ENCODE measurements around the gene LTB.
A peak's percentile ranks its signal among the peaks of the same experiment; 100 is the strongest.
"Not testable (repeated sequence)": the region's sequence is repeated elsewhere in the genome, so short reads cannot be mapped to it uniquely, and the experiment has no call there.

The LTB gene

DNA sequence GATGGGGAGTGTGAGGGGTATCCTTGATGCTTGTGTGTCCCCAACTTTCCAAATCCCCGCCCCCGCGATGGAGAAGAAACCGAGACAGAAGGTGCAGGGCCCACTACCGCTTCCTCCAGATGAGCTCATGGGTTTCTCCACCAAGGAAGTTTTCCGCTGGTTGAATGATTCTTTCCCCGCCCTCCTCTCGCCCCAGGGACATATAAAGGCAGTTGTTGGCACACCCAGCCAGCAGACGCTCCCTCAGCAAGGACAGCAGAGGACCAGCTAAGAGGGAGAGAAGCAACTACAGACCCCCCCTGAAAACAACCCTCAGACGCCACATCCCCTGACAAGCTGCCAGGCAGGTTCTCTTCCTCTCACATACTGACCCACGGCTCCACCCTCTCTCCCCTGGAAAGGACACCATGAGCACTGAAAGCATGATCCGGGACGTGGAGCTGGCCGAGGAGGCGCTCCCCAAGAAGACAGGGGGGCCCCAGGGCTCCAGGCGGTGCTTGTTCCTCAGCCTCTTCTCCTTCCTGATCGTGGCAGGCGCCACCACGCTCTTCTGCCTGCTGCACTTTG, 6.8 kb downstream of the LTB start, which contains the start of gene TNF:
Gene TNF, plus strand, starts transcription at position 231 of the 567 bp plus-strand sequence. Its CDS starts 177 bp downstream, at position 408.
- DNase-seq (ENCODE audit: low spot score) = no peak

DNA sequence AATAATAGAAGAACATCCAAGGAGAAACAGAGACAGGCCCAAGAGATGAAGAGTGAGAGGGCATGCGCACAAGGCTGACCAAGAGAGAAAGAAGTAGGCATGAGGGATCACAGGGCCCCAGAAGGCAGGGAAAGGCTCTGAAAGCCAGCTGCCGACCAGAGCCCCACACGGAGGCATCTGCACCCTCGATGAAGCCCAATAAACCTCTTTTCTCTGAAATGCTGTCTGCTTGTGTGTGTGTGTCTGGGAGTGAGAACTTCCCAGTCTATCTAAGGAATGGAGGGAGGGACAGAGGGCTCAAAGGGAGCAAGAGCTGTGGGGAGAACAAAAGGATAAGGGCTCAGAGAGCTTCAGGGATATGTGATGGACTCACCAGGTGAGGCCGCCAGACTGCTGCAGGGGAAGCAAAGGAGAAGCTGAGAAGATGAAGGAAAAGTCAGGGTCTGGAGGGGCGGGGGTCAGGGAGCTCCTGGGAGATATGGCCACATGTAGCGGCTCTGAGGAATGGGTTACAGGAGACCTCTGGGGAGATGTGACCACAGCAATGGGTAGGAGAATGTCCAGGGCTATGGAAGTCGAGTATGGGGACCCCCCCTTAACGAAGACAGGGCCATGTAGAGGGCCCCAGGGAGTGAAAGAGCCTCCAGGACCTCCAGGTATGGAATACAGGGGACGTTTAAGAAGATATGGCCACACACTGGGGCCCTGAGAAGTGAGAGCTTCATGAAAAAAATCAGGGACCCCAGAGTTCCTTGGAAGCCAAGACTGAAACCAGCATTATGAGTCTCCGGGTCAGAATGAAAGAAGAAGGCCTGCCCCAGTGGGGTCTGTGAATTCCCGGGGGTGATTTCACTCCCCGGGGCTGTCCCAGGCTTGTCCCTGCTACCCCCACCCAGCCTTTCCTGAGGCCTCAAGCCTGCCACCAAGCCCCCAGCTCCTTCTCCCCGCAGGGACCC, 7.8 kb downstream of the LTB start:
- no peak for DNase-seq (ENCODE audit: low spot score)

DNA sequence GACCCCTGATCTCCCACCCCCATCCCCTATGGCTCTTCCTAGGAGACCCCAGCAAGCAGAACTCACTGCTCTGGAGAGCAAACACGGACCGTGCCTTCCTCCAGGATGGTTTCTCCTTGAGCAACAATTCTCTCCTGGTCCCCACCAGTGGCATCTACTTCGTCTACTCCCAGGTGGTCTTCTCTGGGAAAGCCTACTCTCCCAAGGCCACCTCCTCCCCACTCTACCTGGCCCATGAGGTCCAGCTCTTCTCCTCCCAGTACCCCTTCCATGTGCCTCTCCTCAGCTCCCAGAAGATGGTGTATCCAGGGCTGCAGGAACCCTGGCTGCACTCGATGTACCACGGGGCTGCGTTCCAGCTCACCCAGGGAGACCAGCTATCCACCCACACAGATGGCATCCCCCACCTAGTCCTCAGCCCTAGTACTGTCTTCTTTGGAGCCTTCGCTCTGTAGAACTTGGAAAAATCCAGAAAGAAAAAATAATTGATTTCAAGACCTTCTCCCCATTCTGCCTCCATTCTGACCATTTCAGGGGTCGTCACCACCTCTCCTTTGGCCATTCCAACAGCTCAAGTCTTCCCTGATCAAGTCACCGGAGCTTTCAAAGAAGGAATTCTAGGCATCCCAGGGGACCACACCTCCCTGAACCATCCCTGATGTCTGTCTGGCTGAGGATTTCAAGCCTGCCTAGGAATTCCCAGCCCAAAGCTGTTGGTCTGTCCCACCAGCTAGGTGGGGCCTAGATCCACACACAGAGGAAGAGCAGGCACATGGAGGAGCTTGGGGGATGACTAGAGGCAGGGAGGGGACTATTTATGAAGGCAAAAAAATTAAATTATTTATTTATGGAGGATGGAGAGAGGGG, 8.8 kb downstream of the LTB start:
- DNase-seq (ENCODE audit: low spot score) = no peak

DNA sequence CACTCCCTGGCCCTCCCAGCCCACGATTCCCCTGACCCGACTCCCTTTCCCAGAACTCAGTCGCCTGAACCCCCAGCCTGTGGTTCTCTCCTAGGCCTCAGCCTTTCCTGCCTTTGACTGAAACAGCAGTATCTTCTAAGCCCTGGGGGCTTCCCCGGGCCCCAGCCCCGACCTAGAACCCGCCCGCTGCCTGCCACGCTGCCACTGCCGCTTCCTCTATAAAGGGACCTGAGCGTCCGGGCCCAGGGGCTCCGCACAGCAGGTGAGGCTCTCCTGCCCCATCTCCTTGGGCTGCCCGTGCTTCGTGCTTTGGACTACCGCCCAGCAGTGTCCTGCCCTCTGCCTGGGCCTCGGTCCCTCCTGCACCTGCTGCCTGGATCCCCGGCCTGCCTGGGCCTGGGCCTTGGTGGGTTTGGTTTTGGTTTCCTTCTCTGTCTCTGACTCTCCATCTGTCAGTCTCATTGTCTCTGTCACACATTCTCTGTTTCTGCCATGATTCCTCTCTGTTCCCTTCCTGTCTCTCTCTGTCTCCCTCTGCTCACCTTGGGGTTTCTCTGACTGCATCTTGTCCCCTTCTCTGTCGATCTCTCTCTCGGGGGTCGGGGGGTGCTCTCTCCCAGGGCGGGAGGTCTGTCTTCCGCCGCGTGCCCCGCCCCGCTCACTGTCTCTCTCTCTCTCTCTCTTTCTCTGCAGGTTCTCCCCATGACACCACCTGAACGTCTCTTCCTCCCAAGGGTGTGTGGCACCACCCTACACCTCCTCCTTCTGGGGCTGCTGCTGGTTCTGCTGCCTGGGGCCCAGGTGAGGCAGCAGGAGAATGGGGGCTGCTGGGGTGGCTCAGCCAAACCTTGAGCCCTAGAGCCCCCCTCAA, 9.9 kb downstream of the LTB start, which contains the start of gene LTA:
Gene LTA, plus strand, starts transcription at position 249 of the 871 bp plus-strand sequence. Its CDS starts 454 bp downstream, at position 703.
- DNase-seq (ENCODE audit: low spot score) = no peak

DNA sequence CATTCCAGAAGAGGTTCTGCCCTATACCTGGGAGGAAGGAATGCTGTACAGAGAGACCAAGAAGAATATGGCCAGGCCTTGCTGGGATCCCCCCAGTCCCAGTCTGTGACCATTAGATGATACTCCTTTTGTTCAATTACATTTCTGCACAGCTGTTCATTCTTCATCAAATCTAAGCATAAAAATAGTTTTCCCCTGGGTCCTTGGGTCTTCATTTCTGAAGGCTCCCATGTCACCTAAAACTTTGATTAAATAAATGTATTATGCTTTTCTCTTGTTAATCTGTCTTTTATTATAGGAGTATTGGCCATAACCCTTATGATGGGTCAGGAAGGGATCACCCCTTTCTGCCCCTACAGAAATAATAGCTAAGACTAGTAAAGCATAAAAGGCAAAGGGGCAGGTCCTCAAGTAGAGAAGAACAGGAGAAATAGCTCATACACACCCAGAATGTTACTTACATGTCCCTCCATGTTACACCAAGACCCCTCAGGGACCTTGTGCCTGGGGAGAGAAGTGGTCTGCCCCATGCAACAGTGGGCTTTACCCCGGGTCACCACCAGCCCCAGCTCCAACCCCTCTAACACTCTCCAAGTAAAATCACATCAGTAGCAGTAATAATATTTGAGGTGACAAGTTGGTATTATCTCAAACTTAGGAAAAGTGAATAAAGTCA, 12.2 kb downstream of the LTB start:
- DNase-seq (ENCODE audit: low spot score) = no peak

DNA sequence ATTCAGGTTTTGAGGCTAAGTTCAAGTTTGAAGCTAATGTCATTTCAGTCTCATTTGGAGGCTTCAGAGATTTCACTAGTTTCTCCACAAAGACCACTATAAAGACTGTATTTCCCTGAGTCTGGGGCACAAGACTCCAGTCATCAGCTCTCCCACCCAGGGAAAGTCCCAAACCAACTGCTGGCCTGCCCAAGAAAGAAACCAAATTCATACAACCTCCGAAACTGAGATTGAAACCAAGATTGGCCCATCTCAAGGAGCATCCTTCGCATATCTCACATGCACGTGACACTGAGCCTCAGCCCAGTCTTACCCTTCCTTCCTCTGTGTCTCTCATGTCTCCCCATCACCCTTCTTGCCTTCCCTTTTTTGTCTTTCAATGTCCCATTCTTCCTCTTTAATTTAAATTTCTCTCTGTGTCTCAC, 13.7 kb downstream of the LTB start:
- DNase-seq (ENCODE audit: low spot score) = no peak

DNA sequence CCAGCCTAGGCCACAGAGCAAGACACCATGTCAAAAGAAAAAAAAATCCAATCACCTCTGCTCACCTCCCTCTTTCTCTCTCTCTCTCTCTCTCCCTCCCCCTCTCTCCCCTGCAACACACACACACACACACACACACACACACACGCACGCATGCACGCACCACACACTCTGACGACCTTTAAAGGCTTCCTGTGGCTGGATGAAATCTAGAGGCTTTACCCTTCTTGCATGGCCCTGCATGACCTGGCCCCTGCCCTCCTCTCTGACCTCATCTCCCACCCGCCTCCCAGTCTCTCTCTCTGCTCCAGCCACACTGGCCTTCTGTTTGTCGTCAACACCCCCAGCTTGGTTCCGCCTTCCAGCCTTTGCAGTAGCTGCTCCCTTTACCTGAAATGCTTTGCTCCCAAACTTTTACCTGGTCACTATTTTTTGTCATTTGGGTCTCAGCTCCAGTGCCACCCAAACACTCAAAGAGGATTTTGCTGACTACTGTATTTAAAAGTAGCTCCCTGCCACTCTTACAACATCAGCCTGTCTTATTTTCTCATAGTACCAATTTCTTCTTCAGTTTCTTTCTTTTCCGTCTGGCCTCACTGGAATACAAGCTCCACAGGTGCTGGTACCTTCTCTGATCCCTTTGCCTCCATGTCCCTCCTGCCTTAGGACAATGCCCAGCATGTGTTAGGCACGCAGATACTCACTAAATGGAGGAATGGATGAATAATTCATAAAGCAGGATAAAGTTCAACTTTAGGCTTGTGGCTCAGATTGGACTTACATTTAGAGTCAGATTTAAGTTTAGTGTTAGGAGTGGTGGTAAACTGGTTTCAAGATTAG, 14.5 kb downstream of the LTB start:
- no peak for DNase-seq (ENCODE audit: low spot score)

DNA sequence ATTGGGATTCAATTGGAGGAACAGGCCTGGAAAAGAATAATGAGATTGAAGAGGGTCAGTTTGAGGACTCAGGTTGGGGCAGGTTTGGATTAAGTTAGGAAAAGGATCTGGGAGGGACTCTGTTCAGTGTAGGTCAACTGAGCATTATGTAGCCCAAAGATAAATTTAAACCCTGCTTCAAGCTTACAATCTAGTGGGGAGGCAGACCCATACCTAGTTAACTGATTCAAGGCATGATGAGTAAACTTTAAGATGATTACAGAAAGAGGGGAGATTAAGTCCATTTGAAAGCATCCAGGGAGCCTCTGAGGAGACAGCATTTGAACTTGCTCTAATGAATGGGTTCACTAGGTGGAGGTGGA, 21.5 kb downstream of the LTB start:
- no peak for DNase-seq (ENCODE audit: low spot score)

DNA sequence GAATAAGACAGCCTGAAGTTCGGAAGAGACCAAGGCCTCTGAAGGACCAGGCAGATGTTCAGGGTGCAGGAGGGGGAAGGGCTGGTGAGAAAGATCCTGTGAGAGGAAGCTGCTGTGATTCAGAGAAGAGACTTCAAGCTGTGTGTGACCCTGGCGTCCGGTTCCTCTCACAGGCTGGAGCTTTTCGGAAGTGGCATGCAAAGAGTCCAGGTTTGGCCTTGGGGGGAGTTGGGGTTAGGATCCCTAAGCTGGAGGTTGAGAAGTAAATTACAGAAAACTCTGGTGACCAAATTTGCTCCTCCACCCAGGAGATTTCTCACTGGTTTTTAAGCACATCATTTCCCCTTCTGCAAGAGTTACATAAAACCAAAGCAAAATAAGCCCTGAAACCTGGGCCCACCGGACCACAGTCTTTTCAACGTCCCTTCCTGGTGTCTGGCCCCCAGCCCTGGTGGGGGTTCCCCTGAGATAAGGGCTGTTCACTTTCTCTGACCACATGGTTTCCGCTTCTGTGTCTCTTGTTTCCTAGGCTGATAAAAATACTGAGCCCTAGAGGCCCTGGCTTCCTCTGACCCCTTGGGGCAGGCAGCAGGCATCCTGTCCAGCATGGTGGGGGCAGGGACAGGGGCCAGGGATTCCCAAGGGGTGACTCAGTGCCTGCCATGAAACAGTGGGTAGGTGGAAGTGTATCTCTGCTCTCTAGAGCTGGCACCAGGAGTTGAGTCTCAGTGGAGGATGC, 22.1 kb downstream of the LTB start:
- DNase-seq (ENCODE audit: low spot score) = peak; percentile 74

DNA sequence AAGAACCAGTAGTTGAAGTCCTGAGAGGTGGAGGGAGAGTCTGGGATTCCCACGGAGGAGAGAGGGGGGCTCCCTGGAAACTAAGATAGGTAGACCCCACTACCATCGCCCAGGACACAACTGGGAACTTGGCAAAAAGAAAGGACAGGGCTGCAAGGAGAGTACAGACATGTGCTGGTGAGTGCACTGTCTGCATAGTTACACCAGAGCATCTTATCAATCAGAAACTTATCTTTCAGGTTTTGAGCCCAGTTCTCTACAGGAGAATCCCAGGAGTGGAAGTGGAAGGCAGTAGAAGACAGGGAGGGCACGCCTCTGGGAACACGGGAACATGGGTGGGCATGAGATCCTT, 22.6 kb downstream of the LTB start:
- no peak for DNase-seq (ENCODE audit: low spot score)

DNA sequence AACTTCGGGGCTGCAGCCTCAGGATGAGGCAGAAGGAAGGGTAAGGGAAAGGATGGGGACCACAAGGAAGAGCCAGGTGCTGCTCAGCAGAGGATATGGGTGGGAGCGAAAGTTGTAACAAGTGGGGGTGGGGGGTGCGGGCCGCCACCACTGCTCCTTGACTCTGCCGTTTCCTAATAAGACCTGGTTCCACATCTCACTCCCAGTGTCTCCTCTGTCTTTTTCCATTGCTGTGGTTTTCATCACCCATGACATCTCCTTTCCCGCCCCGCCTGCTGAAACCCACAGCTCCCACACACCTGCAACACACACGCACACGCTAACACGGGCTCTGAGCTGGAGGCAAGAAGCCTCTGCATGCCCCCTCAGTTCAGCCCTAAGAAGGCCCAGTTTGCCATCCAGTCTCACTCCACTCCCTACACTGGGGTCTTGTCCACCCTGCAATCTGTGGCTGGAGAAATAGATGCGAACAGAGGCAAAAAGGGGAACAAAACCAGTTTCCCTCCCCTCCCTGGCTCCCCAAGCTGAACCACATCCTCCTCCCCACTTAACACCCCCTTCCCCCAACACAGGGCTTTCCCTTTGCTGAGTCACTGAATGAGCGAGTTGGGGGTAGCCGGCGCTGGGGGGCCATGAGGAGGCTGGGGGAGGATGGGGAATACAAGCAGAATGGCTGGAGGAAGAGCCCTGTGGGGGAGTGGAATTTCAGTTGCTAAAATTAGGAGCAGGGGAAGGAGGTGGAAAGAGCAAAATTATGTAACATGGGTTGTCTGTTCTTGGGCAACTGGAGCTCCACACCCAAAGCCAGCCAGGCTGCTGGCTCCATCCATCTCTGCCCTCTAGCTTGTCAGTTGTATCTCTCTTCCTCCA, 23.4 kb downstream of the LTB start:
- no peak for DNase-seq (ENCODE audit: low spot score)

DNA sequence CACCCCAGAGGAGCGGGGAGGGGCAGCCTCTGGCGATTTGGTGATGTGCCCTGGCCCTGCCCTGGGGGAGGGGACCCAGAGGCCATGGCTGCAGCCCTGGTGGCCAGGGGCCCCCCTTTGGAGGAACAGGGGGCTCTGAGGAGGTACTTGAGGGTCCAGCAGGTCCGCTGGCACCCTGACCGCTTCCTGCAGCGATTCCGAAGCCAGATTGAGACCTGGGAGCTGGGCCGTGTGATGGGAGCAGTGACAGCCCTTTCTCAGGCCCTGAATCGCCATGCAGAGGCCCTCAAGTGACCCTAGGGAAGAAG, 24.0 kb downstream of the LTB start:
- no peak for DNase-seq (ENCODE audit: low spot score)

DNA sequence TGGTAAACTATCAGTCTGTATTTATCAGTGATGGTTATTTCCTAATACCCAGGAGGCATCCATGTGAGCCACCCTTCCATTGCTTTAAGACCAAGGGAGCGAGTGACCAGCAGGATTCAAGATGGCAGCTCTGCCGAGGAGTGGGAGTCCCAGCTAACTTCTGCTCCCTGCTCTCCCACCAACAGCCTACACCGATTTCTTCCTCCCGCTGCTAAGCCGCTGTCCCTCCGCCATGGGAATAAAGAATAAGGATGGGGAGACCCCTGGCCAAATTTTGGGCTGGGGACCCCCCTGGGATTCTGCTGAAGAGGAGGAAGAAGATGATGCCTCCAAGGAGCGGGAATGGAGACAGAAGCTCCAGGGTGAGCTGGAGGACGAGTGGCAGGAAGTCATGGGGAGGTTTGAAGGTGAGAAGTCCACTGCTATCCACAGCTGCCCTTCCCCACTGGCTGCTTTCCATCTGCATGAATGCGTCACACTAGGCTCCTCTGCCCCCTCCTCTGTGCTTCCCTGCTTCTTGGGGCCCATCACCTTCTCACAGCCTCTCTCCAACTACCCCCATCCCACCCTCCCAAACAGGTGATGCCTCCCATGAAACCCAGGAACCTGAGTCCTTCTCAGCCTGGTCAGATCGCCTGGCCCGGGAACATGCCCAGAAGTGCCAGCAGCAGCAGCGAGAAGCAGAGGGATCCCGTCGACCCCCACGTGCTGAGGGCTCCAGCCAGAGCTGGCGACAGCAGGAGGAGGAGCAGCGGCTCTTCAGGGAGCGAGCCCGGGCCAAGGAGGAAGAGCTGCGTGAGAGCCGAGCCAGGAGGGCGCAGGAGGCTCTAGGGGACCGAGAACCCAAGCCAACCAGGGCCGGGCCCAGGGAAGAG, 24.5 kb downstream of the LTB start:
- DNase-seq (ENCODE audit: low spot score) = no peak

DNA sequence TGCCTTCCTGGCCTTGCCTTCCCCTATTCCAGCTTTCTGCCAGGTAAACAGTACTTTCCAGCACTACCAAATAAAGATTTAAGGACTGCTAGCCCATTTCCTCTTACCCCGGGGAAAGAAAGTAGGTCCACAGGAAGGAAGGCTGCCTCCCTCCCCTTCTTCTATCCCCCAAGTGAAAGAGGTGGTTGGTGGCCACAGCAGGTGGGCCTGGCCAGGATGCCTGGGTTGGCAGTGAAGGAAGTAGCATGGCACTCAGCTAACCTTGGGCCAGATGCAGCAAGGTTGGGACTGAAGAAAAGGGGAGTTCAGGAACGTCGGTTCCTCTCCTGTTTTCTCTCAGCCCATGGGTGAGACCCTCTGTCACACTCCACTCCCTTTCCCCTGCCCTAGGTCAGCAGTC, 25.9 kb downstream of the LTB start:
- DNase-seq (ENCODE audit: low spot score) = no peak

DNA sequence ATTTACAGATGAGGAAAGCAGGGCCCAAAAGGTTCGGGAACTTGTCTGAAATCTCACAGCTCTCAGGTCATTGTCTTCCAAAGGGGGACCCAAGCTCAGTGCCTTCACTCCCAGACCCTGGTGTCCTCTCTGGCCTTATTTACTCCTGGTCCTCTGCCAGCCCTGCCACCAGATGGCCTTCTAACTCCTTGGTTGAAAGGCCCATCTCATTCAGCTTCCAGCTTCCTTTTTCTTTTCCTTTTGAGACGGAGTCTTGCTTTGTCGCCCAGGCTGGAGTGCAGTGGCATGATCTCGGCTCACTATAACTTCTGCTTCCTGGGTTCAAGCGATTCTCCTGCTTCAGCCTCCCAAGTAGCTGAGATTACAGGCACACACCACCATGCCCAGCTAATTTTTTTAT, 30.9 kb downstream of the LTB start:
- not testable (repeated sequence) for DNase-seq (ENCODE audit: low spot score)

DNA sequence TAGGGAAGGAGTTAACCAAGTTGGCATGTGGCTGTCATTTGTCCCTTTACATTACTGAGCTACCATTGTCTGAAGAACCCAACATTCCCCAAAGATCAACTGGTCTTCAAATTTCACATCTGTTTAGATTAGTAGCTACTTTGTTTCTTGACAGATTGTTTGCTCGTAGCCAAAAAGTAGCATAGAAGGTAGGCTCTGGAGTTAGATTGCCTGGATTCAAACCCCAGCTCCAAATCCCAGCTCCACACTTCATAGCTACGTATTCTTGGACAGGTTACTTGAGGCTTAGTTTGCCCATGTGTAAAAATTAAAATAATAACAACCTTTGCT, 33.7 kb downstream of the LTB start:
- DNase-seq (ENCODE audit: low spot score) = no peak

DNA sequence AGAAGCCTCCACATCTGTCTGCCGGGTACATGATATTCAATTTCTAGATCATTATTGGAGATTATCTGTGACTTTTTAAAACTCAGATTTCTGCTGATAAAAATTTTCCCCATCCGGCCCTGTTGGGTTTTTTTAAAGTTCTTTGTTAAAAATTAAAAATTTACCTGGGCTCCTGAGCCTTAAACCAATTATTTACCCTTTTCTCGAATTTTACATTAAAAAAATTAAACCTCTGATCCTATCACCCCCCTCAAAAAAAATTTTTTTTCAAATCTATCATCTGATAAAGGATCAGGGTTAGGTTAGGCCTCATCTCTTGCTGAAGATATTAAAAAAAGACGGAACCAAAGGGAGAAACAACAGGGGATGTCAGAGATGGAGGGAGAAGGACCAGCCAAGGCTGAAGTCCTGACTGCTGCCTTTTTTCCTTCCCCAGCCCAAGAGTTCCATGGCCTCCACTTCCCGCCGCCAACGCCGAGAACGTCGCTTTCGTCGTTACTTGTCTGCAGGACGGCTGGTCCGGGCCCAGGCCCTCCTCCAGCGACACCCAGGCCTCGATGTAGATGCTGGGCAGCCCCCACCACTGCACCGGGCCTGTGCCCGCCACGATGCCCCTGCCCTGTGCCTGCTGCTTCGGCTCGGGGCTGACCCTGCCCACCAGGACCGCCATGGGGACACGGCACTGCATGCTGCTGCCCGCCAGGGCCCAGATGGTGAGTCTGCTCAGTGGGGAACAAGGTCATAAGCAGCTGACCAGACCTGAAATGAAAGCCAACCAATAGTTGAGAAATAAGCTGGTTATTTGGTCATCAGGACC, 34.3 kb downstream of the LTB start:
- DNase-seq (ENCODE audit: low spot score) = no peak
